GM10266 (cell line): ENCODE data around the gene LGI1.

ENCODE experiments used
- DNase-seq: peaks from one replicate; pipeline ENCODE4 v3.0.0; 2012; ENCODE audit errors: extremely low spot score
- TF ChIP-seq, protein P1 (sequence below): IDR thresholded peaks from 2 replicates; pipeline ENCODE4 v1.5.1; 2012; ENCODE audit warnings: mild to moderate bottlenecking, low read depth; ENCODE audit not compliant: control insufficient read depth, insufficient read depth; ENCODE audit errors: missing control alignments

The LGI1 gene

DNA sequence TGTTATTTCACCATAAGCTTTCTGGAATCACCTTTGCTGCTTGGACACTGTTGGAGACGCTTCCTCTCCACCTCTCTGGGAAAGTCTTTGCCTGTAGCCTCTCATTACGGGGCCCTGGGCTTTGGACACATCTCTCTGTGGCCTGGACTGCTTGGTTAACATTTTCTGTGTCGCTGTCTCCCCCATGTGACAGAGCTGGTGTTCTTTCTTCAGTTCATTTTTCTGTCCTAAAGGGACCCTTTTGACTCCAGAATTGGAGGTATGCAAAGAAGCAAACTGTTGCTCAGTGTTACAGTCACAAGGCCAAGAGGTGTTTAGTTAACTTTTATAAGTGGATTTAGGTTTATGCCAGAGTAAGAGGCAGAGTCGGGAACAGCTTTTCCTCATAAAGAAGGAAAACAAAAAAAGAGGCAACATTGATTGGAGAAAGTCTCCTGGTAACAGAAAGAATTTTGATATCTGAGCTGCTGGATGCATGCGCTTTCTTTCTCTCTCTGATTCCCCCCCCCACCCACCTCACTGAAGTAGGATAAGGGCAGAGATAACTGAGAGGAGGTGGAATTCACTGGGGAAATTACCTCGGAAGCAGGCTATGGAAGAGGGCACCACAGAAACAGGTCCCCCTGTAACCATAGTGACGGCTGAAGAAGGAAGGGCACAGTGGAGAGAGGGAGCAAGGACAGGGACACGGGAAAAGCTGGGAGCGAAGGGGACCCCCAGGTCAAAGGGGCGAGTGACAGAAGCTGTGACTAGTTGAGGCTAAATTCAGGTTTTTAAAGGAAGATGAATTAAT, 57.8 kb downstream of the LGI1 start:
- DNase-seq: no peak
- TF ChIP-seq, protein P1, sequence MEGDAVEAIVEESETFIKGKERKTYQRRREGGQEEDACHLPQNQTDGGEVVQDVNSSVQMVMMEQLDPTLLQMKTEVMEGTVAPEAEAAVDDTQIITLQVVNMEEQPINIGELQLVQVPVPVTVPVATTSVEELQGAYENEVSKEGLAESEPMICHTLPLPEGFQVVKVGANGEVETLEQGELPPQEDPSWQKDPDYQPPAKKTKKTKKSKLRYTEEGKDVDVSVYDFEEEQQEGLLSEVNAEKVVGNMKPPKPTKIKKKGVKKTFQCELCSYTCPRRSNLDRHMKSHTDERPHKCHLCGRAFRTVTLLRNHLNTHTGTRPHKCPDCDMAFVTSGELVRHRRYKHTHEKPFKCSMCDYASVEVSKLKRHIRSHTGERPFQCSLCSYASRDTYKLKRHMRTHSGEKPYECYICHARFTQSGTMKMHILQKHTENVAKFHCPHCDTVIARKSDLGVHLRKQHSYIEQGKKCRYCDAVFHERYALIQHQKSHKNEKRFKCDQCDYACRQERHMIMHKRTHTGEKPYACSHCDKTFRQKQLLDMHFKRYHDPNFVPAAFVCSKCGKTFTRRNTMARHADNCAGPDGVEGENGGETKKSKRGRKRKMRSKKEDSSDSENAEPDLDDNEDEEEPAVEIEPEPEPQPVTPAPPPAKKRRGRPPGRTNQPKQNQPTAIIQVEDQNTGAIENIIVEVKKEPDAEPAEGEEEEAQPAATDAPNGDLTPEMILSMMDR: no peak

DNA sequence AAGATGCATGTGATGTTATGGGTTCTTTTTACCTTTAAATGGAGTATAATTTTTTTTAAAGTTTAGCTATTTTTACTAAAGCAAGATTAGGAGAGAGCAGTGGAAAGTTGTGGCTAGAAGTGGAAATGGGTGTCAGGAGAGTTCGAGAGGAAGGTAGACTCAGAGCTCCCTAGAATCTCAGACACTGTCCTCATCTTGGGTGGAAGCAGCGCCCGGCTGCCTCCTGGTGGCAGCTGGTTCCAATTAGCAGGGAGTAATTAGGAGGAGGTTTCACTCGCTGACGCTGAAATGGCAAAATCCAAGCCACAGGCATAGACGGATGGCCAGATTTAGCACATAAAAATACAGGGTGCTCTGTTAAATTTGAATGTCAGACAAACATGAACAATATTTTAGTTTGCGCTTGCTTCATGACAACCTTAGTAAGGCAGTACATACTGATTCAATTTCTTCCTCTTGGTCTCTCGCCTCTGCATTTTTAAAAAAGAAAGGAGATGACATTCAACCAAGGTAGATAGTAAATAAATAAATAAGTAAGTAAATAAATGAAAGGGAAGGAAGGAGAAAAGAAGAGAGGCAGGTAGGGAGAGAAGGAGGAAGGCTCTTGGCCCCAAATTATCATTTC, 58.5 kb downstream of the LGI1 start:
- TF ChIP-seq, protein P1: peak; percentile 75
- DNase-seq: peak; percentile 33

DNA sequence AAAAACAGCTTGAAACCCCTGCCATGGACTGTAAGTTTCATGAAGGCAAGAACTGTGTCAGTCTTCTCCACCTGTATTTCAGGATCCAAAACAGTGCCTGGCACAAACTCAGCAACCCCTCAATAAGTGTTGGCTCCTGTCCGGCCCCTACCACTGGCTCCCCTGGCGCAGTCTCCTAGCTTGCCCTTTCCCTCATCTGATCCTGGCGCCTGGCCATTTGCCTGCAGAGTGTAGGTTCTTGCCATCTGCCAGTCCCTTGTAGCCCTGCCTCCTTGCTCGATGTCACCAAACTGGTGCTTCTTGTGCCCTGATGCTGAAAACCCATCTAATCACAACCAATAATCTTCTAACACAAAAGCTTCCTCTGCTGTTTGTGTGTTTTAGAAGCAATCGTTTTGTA, 60.4 kb downstream of the LGI1 start:
- TF ChIP-seq, protein P1: no peak
- no peak for DNase-seq

DNA sequence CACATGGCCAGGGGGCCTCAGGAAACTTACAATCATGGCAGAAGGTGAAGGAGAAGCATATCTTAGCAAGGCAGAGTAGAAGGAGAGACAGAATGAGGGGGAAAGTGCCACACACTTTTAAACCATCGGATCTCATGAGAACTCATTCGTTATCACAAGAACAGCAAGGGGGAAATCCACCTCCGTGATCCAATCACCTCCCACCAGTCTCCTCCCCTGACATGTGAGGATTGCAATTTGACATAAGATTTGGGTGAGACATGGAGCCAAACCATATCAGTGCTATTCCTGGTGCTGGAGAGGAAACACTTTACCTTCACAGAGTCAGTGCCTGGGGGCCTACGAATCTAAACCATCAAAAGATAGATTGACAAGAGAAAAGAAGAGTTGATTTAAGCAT, 61.8 kb downstream of the LGI1 start:
- TF ChIP-seq, protein P1: no peak
- no peak for DNase-seq

DNA sequence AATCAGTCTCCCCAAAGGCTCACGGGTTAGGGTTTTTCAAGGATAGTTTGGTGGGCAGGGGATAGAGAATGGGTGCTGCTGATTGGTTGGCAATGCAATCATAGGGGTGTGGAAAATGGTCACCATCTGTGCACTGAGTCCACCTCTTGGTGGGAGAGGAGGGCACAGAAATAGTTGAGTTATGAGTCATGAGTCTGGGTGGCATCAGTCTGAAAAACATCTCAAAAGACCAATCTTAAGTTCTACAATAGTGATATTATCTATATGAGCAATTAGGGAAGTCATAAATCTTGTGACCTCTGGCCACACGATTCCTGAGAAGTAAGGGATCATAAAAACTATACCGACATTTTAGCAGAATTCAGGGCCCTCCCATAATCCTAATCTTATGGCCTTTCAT, 62.7 kb downstream of the LGI1 start:
- DNase-seq: no peak
- TF ChIP-seq, protein P1: no peak

DNA sequence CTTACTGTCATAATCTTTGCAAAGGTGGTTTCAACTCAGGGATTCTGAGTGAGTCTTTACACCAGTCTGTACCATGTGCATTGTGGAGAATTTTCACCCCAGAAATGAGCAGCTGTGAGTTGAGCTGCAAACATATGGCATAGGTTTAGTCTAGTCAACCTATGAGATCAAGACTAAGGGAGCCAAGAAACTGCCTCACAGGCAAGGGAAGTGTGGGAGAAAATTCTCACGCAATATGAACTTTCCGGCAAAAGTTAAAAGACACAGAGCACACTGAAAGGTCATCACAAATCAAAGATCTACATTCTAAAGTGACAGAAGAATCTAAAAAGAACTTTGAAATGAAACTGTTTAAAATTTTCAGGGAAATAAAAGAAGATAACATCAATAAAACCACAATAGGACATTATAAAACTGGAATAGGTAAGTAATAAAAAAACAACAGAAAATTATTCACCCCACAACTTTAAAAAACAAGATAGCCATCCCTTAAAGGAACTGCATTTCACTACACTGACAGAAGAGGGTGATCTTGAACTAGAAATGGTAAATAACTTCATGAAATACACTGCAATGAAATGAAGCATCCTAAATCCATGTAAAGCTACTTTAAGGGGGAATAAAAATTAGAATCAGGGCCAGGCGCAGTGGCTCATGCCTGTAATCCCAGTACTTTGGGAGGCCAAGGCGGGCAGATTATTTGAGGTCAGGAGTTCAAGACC, 63.5 kb downstream of the LGI1 start:
- TF ChIP-seq, protein P1: peak; percentile 31
- no peak for DNase-seq
